ENCODE measurements around the gene SFXN1. TPM values are rescaled to one million over a fixed set of nuclear protein-coding genes. Genes with fewer than 3 reads are reported as not detected.

Gene SFXN1
- total and polyA plus RNA-seq, 2 donors (not counting 3 experiments of a cell fraction or from before 2014, with no cell fraction given): 61.7 to 69.3 TPM

DNA sequence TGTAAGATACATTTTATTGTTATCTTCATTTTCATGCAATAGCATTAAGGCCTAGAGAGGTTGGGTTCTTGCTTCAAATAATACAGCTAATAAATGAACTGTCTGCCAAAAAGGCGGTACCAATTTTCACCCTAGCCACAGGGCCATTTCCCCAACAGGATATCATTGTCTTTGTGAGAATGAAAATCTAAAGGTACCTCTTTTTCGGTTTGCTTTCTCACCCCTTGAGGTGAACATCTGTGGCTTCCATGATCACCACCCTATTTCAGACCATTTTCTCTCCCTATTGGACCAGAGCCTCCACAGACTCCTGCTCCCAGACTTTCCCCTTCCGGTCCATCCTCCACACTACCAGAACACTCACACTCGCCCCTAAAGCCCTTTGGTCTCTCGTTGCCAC, 60.2 kb downstream of the SFXN1 start:
- TF ChIP-seq, protein P1, sequence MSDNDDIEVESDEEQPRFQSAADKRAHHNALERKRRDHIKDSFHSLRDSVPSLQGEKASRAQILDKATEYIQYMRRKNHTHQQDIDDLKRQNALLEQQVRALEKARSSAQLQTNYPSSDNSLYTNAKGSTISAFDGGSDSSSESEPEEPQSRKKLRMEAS (IDR thresholded peaks at IDR 0.05; ENCODE audit: insufficient read depth, insufficient read length): no peak
- no peak for TF ChIP-seq FOS (IDR thresholded peaks at IDR 0.05; ENCODE audit: borderline replicate concordance, insufficient read depth, low read length)
- no peak for TF ChIP-seq EZH2 (IDR thresholded peaks at IDR 0.05; ENCODE audit: borderline replicate concordance, low read depth, low read length, severe bottlenecking)
- TF ChIP-seq, protein P2, sequence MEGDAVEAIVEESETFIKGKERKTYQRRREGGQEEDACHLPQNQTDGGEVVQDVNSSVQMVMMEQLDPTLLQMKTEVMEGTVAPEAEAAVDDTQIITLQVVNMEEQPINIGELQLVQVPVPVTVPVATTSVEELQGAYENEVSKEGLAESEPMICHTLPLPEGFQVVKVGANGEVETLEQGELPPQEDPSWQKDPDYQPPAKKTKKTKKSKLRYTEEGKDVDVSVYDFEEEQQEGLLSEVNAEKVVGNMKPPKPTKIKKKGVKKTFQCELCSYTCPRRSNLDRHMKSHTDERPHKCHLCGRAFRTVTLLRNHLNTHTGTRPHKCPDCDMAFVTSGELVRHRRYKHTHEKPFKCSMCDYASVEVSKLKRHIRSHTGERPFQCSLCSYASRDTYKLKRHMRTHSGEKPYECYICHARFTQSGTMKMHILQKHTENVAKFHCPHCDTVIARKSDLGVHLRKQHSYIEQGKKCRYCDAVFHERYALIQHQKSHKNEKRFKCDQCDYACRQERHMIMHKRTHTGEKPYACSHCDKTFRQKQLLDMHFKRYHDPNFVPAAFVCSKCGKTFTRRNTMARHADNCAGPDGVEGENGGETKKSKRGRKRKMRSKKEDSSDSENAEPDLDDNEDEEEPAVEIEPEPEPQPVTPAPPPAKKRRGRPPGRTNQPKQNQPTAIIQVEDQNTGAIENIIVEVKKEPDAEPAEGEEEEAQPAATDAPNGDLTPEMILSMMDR (IDR thresholded peaks at IDR 0.05; ENCODE audit: extremely low read depth in 1 of 2, insufficient read depth in 1 of 2, low read depth in 1 of 2, low read length in 2 of 2): no peak
- TF ChIP-seq MYC (IDR thresholded peaks at IDR 0.05; ENCODE audit: low read depth, low read length): no peak
- TF ChIP-seq GATA2 (IDR thresholded peaks at IDR 0.05; ENCODE audit: insufficient read depth, insufficient read length, low read depth, low read length): no peak
- no peak for TF ChIP-seq POLR2A (IDR thresholded peaks at IDR 0.05; ENCODE audit: low read depth, low read length)
- no peak for TF ChIP-seq JUN (IDR thresholded peaks at IDR 0.05; ENCODE audit: borderline replicate concordance, insufficient read depth, insufficient read length, low read depth)
- no peak for TF ChIP-seq POLR2AphosphoS5 (IDR thresholded peaks at IDR 0.05; ENCODE audit: insufficient read depth, low read depth, low read length)
- intact Hi-C loops (cut with micrococcal nuclease) (loop anchor here (10.0 kb wide), 1 partner anchor 336 kb away; the partner anchor contains the start of gene CPLX2), dilution Hi-C loops (cut with MboI; ENCODE audit: extremely low pct_ligation_motif_present, low sequenced_read_pairs) (no loop called here)
- Histone ChIP-seq H3K4me1 (ENCODE audit: control insufficient read depth, extremely low read depth, insufficient read depth, low read length) (no peaks in the 10 kb centered on the region), H3K4me3 (replicated peaks in 1 of 3; ENCODE audit: insufficient read depth in 1 of 3, low read depth in 1 of 3, low read length in 3 of 3) (no peak overlapping the region), H3K9me1 (replicated peaks; ENCODE audit: control insufficient read depth, extremely low read depth, insufficient read depth, low read length) (no peaks in the 10 kb centered on the region), H3K36me3 (ENCODE audit: control insufficient read depth in 2 of 2, extremely low read depth in 1 of 2, insufficient read depth in 2 of 2, low read length in 2 of 2) (no peaks in the 10 kb centered on the region), H4K20me1 (replicated peaks; ENCODE audit: control insufficient read depth, extremely low read depth, insufficient read depth, low read length) (no peaks in the 10 kb centered on the region), H3K9ac (replicated peaks; ENCODE audit: extremely low read depth, insufficient read depth, low read length) (no peak overlapping the region), H3K4me2 (ENCODE audit: insufficient read depth, low read length) (no peak overlapping the region), H3K27ac (ENCODE audit: insufficient read depth, low read depth, low read length) (no peak overlapping the region), H2AFZ (ENCODE audit: low read depth, low read length) (no peak overlapping the region), H3K79me2 (ENCODE audit: control insufficient read depth, insufficient read depth, low read length) (no peaks in the 10 kb centered on the region), H3K27me3 (ENCODE audit: control insufficient read depth in 2 of 2, insufficient read depth in 2 of 2, low read length in 2 of 2) (no peaks in the 10 kb centered on the region), H3K9me3 (replicated peaks; ENCODE audit: control insufficient read depth, insufficient read depth, low read length) (no peaks in the 10 kb centered on the region)
- FAIRE-seq (no peak), DNase-seq (ENCODE audit: low read depth, low spot score) (no peak)
- ChIA-PET POLR2A (no interaction called here), CTCF (no interaction called here)
- BruUV-seq (replicated peaks): no TSS peak
